Activated CD4-positive, CD25-positive, alpha-beta regulatory T cell (primary cell): ENCODE results near the gene CRPPA.
"Not testable (repeated sequence)": the region's sequence is repeated elsewhere in the genome, so short reads cannot be mapped to it uniquely, and the experiment has no call there.

Source experiments
- DNase-seq, 4 experiments: peaks; one replicate each; lab custom pipeline; 2025; lab: John Stamatoyannopoulos, UW

Gene CRPPA

GRCh38 chr7:16421333-16422102, at the start of gene CRPPA:
Gene CRPPA, minus strand, starts transcription at chr7:16421538. Its CDS starts 216 bp downstream, at chr7:16421322.
- DNase-seq, result peak in 1 of 4 experiments; percentile 29

GRCh38 chr7:16465469-16466361, 44.4 kb upstream of the CRPPA start, which contains the start of gene SOSTDC1:
Gene SOSTDC1, minus strand, starts transcription at chr7:16465738. Its CDS starts 70 bp downstream, at chr7:16465668.
- DNase-seq, result no peak

GRCh38 chr7:16463949-16464715, 42.8 kb upstream of the CRPPA start:
- DNase-seq, result no peak

GRCh38 chr7:16463520-16463919, 42.2 kb upstream of the CRPPA start:
- no peak for DNase-seq

GRCh38 chr7:16462431-16462889, 41.1 kb upstream of the CRPPA start:
- no peak for DNase-seq

- DNase-seq, result no peak
Observed at GRCh38 chr7:16460789-16461493, 39.6 kb upstream of the CRPPA start.

- DNase-seq, result not testable (repeated sequence)
Observed at GRCh38 chr7:16456303-16456702, 35.0 kb upstream of the CRPPA start.

GRCh38 chr7:16455591-16455990, 34.3 kb upstream of the CRPPA start:
- DNase-seq, result no peak

GRCh38 chr7:16450366-16450765, 29.0 kb upstream of the CRPPA start:
- no peak for DNase-seq

- no peak for DNase-seq
Observed at GRCh38 chr7:16447876-16448275, 26.5 kb upstream of the CRPPA start.

GRCh38 chr7:16446508-16446907, 25.2 kb upstream of the CRPPA start:
- DNase-seq, result no peak

- DNase-seq, result not testable (repeated sequence)
Observed at GRCh38 chr7:16443871-16444270, 22.5 kb upstream of the CRPPA start.

- DNase-seq, result no peak
Observed at GRCh38 chr7:16438988-16439387, 17.6 kb upstream of the CRPPA start.

GRCh38 chr7:16436306-16436705, 15.0 kb upstream of the CRPPA start:
- no peak for DNase-seq

GRCh38 chr7:16433568-16434122, 12.3 kb upstream of the CRPPA start:
- DNase-seq, result no peak

GRCh38 chr7:16432425-16432731, 11.0 kb upstream of the CRPPA start:
- DNase-seq, result no peak

GRCh38 chr7:16431646-16432424, 10.5 kb upstream of the CRPPA start:
- no peak for DNase-seq

GRCh38 chr7:16430133-16430532, 8.8 kb upstream of the CRPPA start:
- no peak for DNase-seq

- DNase-seq, result no peak
Observed at GRCh38 chr7:16428672-16429071, 7.3 kb upstream of the CRPPA start.

- no peak for DNase-seq
Observed at GRCh38 chr7:16428182-16428581, 6.8 kb upstream of the CRPPA start.
